CD1c-positive myeloid dendritic cell (primary cell): Measurements from ENCODE around the gene RPS19BP1.

Experiments used
- DNase-seq: peaks from one replicate; pipeline ENCODE4 v3.0.0-alpha.2; 2016; ENCODE audit errors: extremely low spot score

The RPS19BP1 gene

GRCh38 chr22:39532215-39533073 lies at the start of gene RPS19BP1:
Gene RPS19BP1 (minus strand): TSS chr22:39532748. CDS start chr22:39532738, 10 bp downstream.
- DNase-seq = peak; percentile 98

GRCh38 chr22:39581303-39581702 lies 48.8 kb upstream of the RPS19BP1 start:
- no peak for DNase-seq

- DNase-seq = no peak
Observed at GRCh38 chr22:39580795-39581194, 48.2 kb upstream of the RPS19BP1 start.

- no peak for DNase-seq
Observed at GRCh38 chr22:39580006-39580441, 47.5 kb upstream of the RPS19BP1 start.

- no peak for DNase-seq
Observed at GRCh38 chr22:39577900-39578299, 45.4 kb upstream of the RPS19BP1 start.

- DNase-seq = no peak
Observed at GRCh38 chr22:39577366-39577765, 44.8 kb upstream of the RPS19BP1 start.

GRCh38 chr22:39576027-39576426 lies 43.5 kb upstream of the RPS19BP1 start:
- no peak for DNase-seq

GRCh38 chr22:39575552-39575825 lies 42.9 kb upstream of the RPS19BP1 start:
- DNase-seq = no peak

- DNase-seq = no peak
Observed at GRCh38 chr22:39574779-39575551, 42.4 kb upstream of the RPS19BP1 start.

GRCh38 chr22:39571538-39571937 lies 39.0 kb upstream of the RPS19BP1 start:
- no peak for DNase-seq

GRCh38 chr22:39570665-39571064 lies 38.1 kb upstream of the RPS19BP1 start, which contains the start of gene CACNA1I:
Gene CACNA1I (plus strand): TSS chr22:39570753. CDS start chr22:39570753, 0 bp downstream.
- DNase-seq = no peak

- DNase-seq = no peak
Observed at GRCh38 chr22:39570226-39570625, 37.7 kb upstream of the RPS19BP1 start.

- no peak for DNase-seq
Observed at GRCh38 chr22:39569066-39569465, 36.5 kb upstream of the RPS19BP1 start.

GRCh38 chr22:39568278-39568981 lies 35.9 kb upstream of the RPS19BP1 start:
- DNase-seq = no peak

- no peak for DNase-seq
Observed at GRCh38 chr22:39567135-39567946, 34.8 kb upstream of the RPS19BP1 start.

- DNase-seq = no peak
Observed at GRCh38 chr22:39565414-39565944, 32.9 kb upstream of the RPS19BP1 start.

GRCh38 chr22:39563571-39564428 lies 31.3 kb upstream of the RPS19BP1 start:
- DNase-seq = no peak

GRCh38 chr22:39562839-39563489 lies 30.4 kb upstream of the RPS19BP1 start:
- no peak for DNase-seq

- DNase-seq = no peak
Observed at GRCh38 chr22:39560127-39560526, 27.6 kb upstream of the RPS19BP1 start.
